Mucosa of descending colon (tissue), 3 donors: Measurements from ENCODE around the gene E2F6. TPM values are rescaled to one million over a fixed set of nuclear protein-coding genes. Genes with fewer than 3 reads are reported as not detected.

Experiments
- ATAC-seq: fragments of 200-7000 bp; cut with Tn5 transposase; one replicate; pipeline ENCODE4 v1.9.1; 2020; ENCODE audit warnings: mild to moderate bottlenecking, moderate library complexity
- DNase-seq, 3 donors: peaks; one replicate each; pipeline ENCODE4 v3.0.0-alpha.2; 2020
- H3K36me3 ChIP-seq: fragments of 200-600 bp; one replicate; pipeline ENCODE4 v1.8.0; 2021; ENCODE audit warnings: low read depth, mild to moderate bottlenecking
- H3K4me1 ChIP-seq: fragments of 200-600 bp; one replicate; pipeline ENCODE4 v1.8.0; 2021; ENCODE audit warnings: low read depth, mild to moderate bottlenecking
- H3K4me3 ChIP-seq: fragments of 200-600 bp; one replicate; pipeline ENCODE4 v1.8.0; 2021; ENCODE audit warnings: mild to moderate bottlenecking
- H3K9me3 ChIP-seq: fragments of 200-600 bp; one replicate; pipeline ENCODE4 v1.8.0; 2021; ENCODE audit warnings: mild to moderate bottlenecking
- CTCF ChIP-seq: fragments of 200-600 bp; IDR thresholded peaks from one replicate; pipeline ENCODE4 v1.8.0; 2022; ENCODE audit warnings: antibody characterized with exemption, mild to moderate bottlenecking
- intact Hi-C, 2 donors: fragments of 100-400 bp; cut with DNase I in 1 of 2; cut with micrococcal nuclease in 1 of 2; formaldehyde crosslinking; loops; one replicate each; pipeline versions ENCODE4 v1.11.0 to v1.11.1; 2022; cut with DNase I, micrococcal nuclease
- total RNA-seq, 3 donors: library from RNA; stranded (reverse); fragmentation: NEBNext Ultra II Directional in 2 of 3; extraction: Animal tissue kit (Norgen Biotek cat#: 25700) in 2 of 3; gene quantifications; one replicate each; pipeline versions ENCODE4 v1.2.1 to v1.2.4, GENCODE V29; 2021 to 2023
- donor health status: DM: no; HTN: no; CAD: no; lungs with moderate emphysema.
- donor health status: DM: no; HTN: no; CAD: no.
- donor health status: DM: no; HTN: yes; CAD: no.

The E2F6 gene
- total RNA-seq, 3 donors from 2014 or later: 4.3 to 12.6 (median 5.6) TPM

GRCh38 chr2:11492244-11492643 is 26.3 kb upstream of the E2F6 start:
- DNase-seq (no peak), ATAC-seq (no peak)
- H3K9me3 ChIP-seq: no peaks in the 10 kb centered on the region
- no peaks in the 10 kb centered on the region for H3K4me1 ChIP-seq
- intact Hi-C loops: no loop called here
- no peak overlapping the region for H3K4me3 ChIP-seq
- TF ChIP-seq CTCF: no peak
- no peaks in the 10 kb centered on the region for H3K36me3 ChIP-seq

DNA sequence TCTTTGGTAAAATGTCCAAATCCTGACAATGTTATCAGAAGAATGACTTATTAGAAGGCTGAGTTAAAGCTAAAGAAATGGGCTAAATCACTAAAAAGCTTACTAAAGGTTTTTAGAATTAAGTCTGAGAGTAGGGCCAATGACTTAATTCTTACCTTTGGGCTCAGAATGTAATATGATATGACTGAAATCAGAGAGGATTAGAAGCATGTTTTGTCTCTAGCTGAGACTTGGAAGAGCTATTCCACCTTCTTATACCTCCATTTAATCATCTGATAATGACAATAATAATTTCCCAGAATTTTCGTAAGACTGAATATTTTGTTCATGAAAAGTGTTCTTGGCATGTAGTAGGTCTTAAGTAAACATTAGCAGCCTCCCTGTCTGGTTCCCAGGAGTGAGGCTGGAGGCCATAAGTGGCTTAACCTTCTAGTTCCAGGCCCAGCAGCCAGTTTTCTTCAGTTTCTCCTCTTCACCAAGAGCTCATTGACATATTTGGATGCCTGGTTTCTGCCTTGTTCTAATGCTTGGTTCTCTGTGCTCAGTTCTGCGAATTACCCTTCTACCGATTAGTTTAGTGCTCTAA is 25.5 kb upstream of the E2F6 start:
- Histone ChIP-seq H3K9me3 (no peaks in the 10 kb centered on the region), H3K4me3 (no peak overlapping the region), H3K4me1 (no peaks in the 10 kb centered on the region), H3K36me3 (no peaks in the 10 kb centered on the region)
- DNase-seq (no peak), ATAC-seq (no peak)
- intact Hi-C loops: no loop called here
- no peak for TF ChIP-seq CTCF

DNA sequence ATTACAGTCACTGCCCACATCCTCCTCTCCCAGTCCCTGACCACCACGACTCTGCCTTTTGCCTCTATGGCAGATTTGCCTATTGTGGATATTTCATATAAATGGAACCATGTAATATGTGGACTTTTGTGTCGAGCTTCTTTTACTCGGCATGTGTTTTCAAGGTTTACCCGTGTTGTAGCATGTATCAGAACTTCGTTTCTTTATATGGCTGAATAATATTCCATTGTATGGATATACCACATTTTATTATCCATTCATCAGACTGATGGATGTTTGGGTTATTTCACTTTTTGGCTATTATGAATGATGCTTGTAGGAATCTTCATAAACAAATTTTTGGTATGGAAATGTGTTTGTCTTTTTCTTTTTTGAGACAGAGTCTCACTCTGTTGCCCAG is 24.2 kb upstream of the E2F6 start:
- no peaks in the 10 kb centered on the region for H3K36me3 ChIP-seq
- no peaks in the 10 kb centered on the region for H3K9me3 ChIP-seq
- no peak for ATAC-seq
- intact Hi-C loops: no loop called here
- DNase-seq: no peak
- TF ChIP-seq CTCF: no peak
- no peaks in the 10 kb centered on the region for H3K4me1 ChIP-seq
- no peak overlapping the region for H3K4me3 ChIP-seq

- intact Hi-C loops: loop anchor here in 1 of 2 donors (10.0 kb wide), 1 partner anchor 296 kb away; no protein-coding TSS in a partner anchor
- H3K4me3 ChIP-seq: no peak overlapping the region
- peaks cover 4% of the 10 kb centered on the region for H3K4me1 ChIP-seq
- ATAC-seq (no peak), DNase-seq (no peak)
- H3K9me3 ChIP-seq: no peaks in the 10 kb centered on the region
- no peaks in the 10 kb centered on the region for H3K36me3 ChIP-seq
- TF ChIP-seq CTCF: no peak
These were observed 22.8 kb upstream of the E2F6 start for GRCh38 chr2:11488809-11489208.

DNA sequence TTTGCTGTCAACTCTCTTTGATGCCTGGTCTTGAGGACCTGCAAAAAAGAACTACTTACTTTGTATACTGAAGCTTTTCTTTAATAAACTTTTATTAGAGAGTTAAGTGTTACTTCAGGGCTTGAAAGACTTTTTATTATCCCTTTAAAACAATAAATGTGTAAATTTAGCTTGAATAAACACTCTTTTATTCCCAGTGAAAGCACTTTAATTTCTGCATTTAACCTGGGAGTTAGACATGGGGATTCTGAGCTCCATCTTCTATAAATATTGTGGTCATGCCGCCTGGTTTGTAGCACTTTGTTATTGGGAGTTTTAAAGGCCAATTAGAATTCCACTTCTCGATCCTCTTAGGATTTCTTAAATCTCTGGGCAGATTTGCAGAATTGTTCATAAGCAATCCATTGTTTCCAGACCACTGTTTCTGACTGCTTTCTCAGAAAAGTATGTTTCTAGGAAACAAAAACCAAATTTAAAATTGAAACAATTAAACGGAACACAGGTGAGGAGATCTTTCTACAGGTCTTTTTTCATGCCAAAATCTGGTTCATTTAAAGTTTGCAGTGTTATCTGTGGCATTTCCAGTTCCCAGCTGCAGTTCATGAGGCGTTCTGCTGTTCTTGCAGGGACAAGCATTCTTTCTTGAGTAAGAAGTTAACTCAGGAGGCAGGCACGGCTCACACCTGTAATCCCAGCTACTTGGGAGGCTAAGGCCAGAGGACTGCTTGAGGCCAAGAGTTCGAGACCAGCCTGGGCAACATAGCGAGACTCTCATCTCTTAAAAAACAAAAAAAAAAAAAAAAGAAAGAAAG is 18.1 kb upstream of the E2F6 start:
- no peak overlapping the region for H3K4me3 ChIP-seq
- no peak for TF ChIP-seq CTCF
- DNase-seq (no peak), ATAC-seq (no peak)
- H3K4me1 ChIP-seq: peaks cover 6% of the 10 kb centered on the region
- intact Hi-C loops: loop anchor here in 1 of 2 donors (5.0 to 10.0 kb wide), 2 partner anchors 103 to 301 kb away; no protein-coding TSS in a partner anchor
- H3K9me3 ChIP-seq: no peaks in the 10 kb centered on the region
- no peaks in the 10 kb centered on the region for H3K36me3 ChIP-seq
